Fibroblast of skin of right biceps (primary cell): Measurements from ENCODE around the gene PDE7B.

Source experiments
- DNase-seq: peaks from one replicate; pipeline ENCODE4 v3.0.0-alpha.2; 2013

PDE7B gene

GRCh38 chr6:135851442-135852271 is at the start of gene PDE7B:
Gene PDE7B, plus strand, starts transcription at chr6:135851701.
- DNase-seq: peak; percentile 98

- no peak for DNase-seq
These were observed 49.6 kb upstream of the PDE7B start for GRCh38 chr6:135801755-135802465.

GRCh38 chr6:135810486-135810885 is 41.0 kb upstream of the PDE7B start:
- no peak for DNase-seq

- no peak for DNase-seq
These were observed 40.3 kb upstream of the PDE7B start for GRCh38 chr6:135811170-135811569.

- peak; percentile 65 for DNase-seq
These were observed 39.6 kb upstream of the PDE7B start for GRCh38 chr6:135811644-135812526.

GRCh38 chr6:135813401-135813800 is 38.1 kb upstream of the PDE7B start:
- DNase-seq: no peak

- no peak for DNase-seq
These were observed 37.5 kb upstream of the PDE7B start for GRCh38 chr6:135814043-135814442.

GRCh38 chr6:135815216-135815615 is 36.3 kb upstream of the PDE7B start:
- no peak for DNase-seq

- no peak for DNase-seq
These were observed 34.5 kb upstream of the PDE7B start for GRCh38 chr6:135817035-135817434.

- no peak for DNase-seq
These were observed 31.8 kb upstream of the PDE7B start for GRCh38 chr6:135819665-135820064.

- no peak for DNase-seq
These were observed 31.2 kb upstream of the PDE7B start for GRCh38 chr6:135820340-135820739.

GRCh38 chr6:135823851-135824250 is 27.6 kb upstream of the PDE7B start:
- DNase-seq: no peak

GRCh38 chr6:135826236-135826804 is 25.2 kb upstream of the PDE7B start:
- DNase-seq: peak; percentile 21

- peak; percentile 59 for DNase-seq
These were observed 23.5 kb upstream of the PDE7B start for GRCh38 chr6:135828021-135828420.

GRCh38 chr6:135830452-135830881 is 21.0 kb upstream of the PDE7B start:
- peak; percentile 93 for DNase-seq

- no peak for DNase-seq
These were observed 20.5 kb upstream of the PDE7B start for GRCh38 chr6:135831016-135831415.

- no peak for DNase-seq
These were observed 19.3 kb upstream of the PDE7B start for GRCh38 chr6:135832166-135832565.

- no peak for DNase-seq
These were observed 17.7 kb upstream of the PDE7B start for GRCh38 chr6:135833771-135834170.

GRCh38 chr6:135837735-135838449 is 13.6 kb upstream of the PDE7B start:
- DNase-seq: no peak

- no peak for DNase-seq
These were observed 12.4 kb upstream of the PDE7B start for GRCh38 chr6:135839121-135839520.

GRCh38 chr6:135842618-135843392 is 8.7 kb upstream of the PDE7B start:
- DNase-seq: no peak
